HG02840 (cell line): ENCODE measurements around the gene LRRC3B.

ENCODE experiments used
- ATAC-seq: cut with Tn5 transposase; IDR thresholded peaks from one replicate; pipeline ENCODE4 v1.9.1; 2021; ENCODE audit warnings: mild to moderate bottlenecking, moderate library complexity, moderate number of reproducible peaks; ENCODE audit not compliant: unreplicated experiment, low FRiP score

LRRC3B gene

DNA sequence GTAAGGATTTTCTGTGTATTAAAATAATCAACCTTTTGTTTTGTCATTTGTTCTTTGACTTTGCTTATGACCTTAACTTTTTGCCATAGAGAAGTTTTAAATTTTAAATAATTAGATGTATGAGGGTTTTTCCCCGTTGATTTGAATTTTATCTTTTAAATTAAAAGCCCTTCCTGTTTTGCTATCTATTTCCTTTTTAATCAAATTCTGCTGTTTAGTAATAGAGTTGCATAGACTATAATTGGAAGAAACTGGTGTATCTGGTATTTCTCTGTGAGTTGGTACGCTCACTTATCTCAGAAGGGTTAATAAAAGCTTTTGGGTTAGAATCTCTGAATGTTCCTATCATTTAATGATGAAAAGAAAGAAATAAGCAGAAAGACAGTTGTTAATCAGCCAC lies 82.2 kb downstream of the LRRC3B start:
- no peak for ATAC-seq

DNA sequence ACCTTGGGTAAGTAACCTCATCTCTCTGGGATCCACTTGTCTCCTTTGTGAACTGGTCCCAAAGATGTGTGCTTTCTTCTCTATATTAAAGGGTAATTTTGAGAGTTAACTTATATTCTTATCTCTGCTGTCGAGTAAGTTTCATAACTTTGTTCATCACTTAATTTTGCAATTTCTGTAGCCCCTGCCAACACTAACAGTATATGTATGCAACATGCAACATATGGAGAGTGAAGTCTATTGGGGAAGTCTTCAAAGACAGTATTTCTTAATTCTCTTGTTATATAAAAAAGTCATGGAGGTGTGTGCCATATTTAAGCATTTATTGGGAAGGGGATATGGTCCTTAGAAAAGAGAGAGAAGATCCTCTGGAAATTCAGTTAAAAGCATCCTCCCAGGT lies 85.9 kb downstream of the LRRC3B start:
- no peak for ATAC-seq

DNA sequence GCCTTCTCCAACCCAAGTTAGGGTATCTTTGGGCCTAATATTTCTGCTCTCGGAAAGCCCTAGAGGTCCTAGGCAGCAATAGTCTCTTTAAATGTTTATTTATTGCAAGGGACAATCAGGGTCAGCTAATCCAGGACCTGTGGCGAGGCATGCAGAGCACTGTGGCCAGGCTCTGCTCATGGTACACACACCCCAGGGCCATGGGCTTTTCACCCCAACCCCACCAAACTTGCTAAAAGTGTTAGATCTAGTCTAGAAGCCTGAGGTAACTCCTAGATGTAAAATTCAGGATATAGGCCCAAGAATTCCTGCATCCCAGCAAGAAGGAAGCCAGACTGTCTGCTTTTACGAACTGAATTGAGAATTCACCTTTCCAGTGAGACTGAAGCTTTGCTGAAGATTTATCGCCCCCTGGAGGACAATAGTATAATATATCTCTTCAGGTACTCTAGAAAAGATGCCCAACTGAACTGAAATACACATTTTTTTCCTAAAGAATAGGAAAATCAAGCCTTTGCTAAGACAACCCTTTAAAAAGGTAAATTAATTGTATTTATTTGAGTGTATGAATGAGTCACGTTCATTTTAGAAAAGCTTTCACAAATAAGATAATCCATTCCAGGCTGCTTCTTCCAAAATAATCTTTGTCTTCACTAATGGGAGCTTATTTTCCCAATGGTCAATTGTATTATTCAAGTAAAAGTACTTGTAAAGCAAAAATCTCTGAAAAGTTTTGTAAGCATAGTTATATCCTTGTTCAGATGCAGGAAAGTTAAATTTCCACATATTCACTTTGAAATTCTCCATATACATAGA lies 89.8 kb downstream of the LRRC3B start:
- ATAC-seq, result no peak

DNA sequence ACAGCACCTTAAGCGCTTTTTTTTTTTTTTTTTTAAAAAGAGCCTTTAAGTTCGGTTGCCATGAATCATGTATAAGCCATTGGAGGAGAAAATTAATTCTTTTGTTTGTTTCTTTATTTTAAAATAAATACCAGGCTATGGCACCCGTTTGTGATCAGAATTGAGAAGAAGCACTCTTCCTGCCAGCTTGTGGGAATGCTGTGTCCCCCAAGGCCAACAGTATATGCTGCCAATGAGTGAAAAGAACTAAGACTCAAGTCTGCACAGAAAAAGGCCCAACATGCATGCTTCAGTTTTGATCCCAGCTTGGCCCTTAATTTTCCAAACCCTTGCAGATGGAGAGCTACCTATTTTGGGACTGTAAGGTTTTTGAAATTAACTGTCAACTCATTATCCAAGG lies 90.5 kb downstream of the LRRC3B start:
- no peak for ATAC-seq

DNA sequence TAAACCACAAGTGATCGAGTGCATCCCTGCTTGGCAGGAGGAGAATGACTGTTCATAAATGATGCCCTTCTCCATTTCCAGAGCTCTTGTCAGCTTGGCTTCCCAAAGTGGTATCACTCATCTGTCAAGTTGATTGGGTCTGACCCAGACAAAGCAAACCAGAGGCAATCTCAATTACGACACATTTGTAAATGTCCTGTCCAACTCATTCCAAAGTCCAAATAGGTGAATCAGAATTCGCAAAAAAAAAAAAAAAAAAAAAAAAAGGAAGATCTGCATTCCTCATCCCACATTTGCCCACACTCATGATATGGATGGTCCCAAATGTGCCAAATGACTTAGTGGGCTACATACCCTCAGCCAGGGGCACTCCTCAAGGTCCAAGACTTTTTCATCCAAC lies 91.9 kb downstream of the LRRC3B start:
- ATAC-seq, result no peak

DNA sequence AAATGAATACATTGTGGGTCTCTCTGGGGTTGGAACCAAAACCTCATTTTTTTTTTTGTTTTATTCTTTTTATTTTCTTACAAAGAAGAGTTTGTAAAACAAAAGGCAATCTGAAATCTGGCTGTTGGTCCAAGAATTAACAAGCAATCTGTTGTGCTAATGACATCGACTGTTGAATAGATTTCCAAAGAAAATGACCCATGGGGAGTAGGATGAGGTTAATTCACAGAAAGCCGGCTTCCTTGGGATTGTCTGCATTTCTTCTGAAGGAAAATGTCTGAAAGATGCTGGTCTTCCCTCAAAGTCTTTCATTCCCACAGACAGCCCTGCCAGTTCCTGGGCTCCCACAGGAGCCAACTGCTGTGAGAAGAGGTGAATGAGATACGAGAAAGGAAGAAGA lies 92.9 kb downstream of the LRRC3B start:
- no peak for ATAC-seq

DNA sequence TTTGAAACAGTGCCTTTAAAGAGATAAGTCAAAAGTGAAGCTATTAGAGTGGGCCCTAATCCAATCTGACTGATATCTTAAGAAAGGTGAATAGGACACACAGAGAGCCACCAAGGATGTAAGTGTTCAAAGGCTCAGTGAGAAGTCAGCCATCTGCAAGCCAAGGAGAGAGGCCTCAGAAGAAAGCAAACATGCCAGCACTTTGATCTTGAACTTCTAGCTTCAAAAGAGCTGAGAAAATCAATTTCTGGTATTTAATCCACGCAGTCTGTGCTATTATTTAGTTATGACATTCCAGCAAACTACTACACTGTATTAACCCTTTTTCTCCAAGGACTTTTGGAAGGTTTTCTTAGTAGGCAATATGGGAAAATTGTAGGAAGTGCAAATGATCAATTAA lies 95.7 kb downstream of the LRRC3B start:
- no peak for ATAC-seq

DNA sequence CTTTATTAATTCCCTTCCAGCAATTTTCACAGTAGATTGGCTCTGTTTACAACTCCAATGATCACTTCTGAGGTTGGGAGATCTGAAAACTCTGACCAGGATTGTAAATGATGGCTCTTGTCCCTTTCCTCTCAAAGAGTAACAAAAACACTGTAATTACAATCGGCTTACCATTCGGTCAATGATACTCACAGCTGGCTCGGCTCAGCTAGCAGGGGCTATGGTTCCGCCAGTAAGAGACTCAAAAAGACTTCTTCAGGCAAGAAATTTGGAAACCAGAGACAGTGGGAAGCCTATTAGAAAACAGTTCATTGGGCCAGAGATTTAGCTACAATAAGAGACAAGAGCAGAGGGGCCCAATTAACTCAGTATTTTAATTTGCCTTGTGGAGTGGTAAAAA lies 96.6 kb downstream of the LRRC3B start:
- ATAC-seq, result no peak

DNA sequence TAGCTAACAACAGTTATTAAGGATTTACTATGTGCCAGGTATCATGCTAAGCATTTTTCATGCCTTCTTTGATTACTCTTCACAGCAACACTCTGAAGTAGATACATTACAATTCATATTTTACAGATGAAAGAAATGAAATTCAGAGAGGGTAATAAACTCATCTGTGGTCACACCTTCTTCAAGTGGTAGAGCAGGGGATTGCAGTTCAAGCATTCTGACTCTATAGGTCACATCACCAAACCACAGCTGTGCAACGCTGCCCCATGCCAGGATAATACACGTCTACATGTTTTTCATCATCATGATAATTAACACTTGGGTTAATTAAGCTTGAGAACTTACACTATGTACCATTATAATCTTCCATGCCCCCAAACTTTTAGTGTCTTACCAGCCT lies 98.5 kb downstream of the LRRC3B start:
- no peak for ATAC-seq

DNA sequence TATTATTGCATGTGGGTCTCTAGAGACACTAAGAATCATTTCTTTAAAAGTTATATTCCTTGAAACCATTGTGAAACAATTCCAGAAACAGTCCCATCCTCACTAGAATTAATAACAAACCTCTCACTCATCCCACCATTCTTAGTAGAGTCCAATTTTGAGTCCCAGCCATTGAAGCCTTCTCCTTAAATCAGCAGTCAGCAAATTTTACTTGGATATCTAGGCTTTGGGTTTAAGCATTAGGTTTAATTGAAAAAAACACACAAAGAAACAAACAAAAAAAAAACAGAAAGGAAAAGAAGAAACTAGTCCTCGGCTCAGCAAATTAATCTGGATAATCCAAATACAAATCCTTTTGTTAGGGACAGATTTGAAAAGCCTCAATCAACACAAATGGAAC lies 109.3 kb downstream of the LRRC3B start:
- no peak for ATAC-seq

DNA sequence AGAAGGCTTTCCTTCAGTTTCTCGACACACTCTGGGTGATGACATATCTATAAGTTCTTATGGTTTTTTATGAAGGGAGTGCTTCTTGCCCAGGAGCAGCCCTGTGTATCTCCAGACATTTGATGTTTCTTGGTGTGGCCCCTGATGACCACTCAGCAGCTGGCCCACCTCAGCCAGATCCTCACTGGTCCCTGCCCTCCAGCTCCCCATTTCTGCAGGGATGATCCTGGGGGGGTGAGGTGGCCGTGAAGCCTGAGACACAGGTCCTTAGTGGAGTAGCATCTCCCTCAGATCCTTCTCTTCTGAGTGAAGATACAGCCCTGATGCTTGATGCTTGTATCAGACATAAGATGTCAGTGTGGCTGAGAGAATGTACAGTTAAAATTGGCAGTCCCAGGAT lies 127.7 kb downstream of the LRRC3B start:
- ATAC-seq, result no peak

DNA sequence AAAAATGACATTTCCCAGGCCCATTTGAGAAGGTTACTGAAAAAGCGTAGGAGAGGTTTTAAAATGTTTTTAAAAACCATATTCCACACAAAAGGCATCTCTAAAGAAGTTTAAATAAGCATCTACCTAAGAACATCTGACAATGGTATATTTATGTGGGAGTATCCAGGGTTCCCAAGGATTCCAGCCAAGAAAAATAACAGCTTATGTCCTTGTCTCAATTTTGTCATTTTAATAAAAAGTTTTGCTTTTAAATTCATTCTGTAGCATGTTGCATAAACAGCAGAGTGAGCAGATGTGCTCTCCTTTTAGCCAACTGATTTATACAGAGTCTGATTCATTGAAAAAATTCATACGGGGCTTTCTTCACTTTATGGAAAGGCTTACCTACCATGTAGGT lies 129.9 kb downstream of the LRRC3B start:
- ATAC-seq, result no peak

DNA sequence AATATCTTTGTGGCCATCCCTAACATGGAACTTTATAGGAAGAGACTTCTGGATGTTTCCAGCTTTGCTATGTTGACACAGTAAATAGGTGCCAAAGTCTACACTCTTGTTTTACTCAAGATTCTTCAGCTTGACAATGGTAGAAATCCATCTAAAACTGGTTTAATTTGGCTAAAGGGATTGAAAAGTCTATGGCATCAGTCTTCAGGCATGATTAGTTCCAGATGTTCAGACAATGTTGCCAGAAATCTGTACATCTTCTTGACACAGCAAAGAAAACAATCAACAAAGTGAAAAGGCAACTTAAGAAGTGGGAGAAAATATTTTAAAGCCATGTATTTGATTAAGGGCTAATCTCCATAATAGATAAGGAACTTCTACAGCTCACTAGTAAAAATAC lies 130.5 kb downstream of the LRRC3B start:
- no peak for ATAC-seq

DNA sequence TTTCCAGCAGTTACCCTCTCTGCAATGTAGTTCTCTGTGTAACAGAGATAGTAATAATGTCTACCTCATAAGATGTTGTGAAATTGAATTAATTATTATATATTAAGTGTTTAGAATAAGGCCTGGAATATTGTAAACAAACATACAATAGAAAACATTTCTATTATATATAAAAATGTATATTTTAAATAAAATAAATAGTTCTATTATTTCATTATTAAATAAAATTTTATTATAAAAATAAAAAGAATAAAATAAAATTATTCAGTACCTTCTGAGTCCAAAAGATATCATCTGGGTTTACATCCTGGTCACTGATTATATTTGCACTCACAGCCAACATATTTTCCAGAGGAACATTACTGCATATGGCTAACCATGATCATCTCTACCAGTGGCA lies 135.4 kb downstream of the LRRC3B start:
- no peak for ATAC-seq
